Loucy (cell line): ENCODE results near the gene BARHL2.

ENCODE experiments used
- EZH2phosphoT487 ChIP-seq: fragments of 200-600 bp; IDR thresholded peaks from 2 replicates; pipeline ENCODE4 v1.6.1; 2018; ENCODE audit warnings: antibody characterized with exemption, mild to moderate bottlenecking, moderate library complexity, borderline replicate concordance
- TF ChIP-seq, protein P1 (sequence below): fragments of 200-600 bp; sonication (generic); conservative IDR thresholded peaks from 2 replicates; pipeline ENCODE4 v1.5.1; 2014; ENCODE audit warnings: mild to moderate bottlenecking, antibody characterized with exemption, low read length

GRCh38 chr1:90727917-90728501 is 10.9 kb upstream of the BARHL2 start:
- TF ChIP-seq, protein P1, sequence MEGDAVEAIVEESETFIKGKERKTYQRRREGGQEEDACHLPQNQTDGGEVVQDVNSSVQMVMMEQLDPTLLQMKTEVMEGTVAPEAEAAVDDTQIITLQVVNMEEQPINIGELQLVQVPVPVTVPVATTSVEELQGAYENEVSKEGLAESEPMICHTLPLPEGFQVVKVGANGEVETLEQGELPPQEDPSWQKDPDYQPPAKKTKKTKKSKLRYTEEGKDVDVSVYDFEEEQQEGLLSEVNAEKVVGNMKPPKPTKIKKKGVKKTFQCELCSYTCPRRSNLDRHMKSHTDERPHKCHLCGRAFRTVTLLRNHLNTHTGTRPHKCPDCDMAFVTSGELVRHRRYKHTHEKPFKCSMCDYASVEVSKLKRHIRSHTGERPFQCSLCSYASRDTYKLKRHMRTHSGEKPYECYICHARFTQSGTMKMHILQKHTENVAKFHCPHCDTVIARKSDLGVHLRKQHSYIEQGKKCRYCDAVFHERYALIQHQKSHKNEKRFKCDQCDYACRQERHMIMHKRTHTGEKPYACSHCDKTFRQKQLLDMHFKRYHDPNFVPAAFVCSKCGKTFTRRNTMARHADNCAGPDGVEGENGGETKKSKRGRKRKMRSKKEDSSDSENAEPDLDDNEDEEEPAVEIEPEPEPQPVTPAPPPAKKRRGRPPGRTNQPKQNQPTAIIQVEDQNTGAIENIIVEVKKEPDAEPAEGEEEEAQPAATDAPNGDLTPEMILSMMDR, result no peak
- no peak for TF ChIP-seq EZH2phosphoT487
